K562 (cell line): ENCODE results near the gene RPL7A. TPM values are rescaled to one million over a fixed set of nuclear protein-coding genes. Genes with fewer than 3 reads are reported as not detected.

Experiments
- HMG20B ChIP-seq: fragments of 250-450 bp; sonication (Bioruptor Pico); IDR thresholded peaks from 2 replicates; pipeline ENCODE4 v1.5.0; 2021; ENCODE audit warnings: mild to moderate bottlenecking
- KDM2B ChIP-seq: fragments of 250-450 bp; sonication (Bioruptor Pico); IDR thresholded peaks from 2 replicates; pipeline ENCODE4 v1.8.0; 2021; ENCODE audit warnings: mild to moderate bottlenecking, moderate library complexity
- NRF1 ChIP-seq, 2 experiments: fragments of 450-650 bp; IDR thresholded peaks in 1 of 2; conservative IDR thresholded peaks in 1 of 2; 2 replicates each; pipeline ENCODE4 v1.6.1; 2014; ENCODE audit warnings: mild to moderate bottlenecking in 2 of 2
- RAD21 ChIP-seq, 2 experiments: fragments of 250-450 bp in 1 of 2; fragments of 450-650 bp in 1 of 2; sonication (Bioruptor Pico) in 1 of 2; formaldehyde crosslinking in 1 of 2; IDR thresholded peaks in 1 of 2; conservative IDR thresholded peaks in 1 of 2; 2 replicates each; pipeline versions ENCODE4 v1.4.0 to v1.8.0; 2020 to 2022; ENCODE audit warnings: mild to moderate bottlenecking in 2 of 2, moderate library complexity in 1 of 2
- ZFX ChIP-seq: sonication (generic); formaldehyde crosslinking; IDR thresholded peaks from 2 replicates; pipeline ENCODE4 v1.8.0; 2022; ENCODE audit warnings: mild to moderate bottlenecking, missing genetic modification reagents, moderate library complexity
- ZKSCAN8 ChIP-seq: fragments of 200-800 bp; sonication (Bioruptor generic); IDR thresholded peaks from 2 replicates; pipeline ENCODE4 v1.6.1; 2016; ENCODE audit warnings: missing genetic modification characterization, missing compliant biosample characterization
- ZNF384 ChIP-seq: IDR thresholded peaks from 2 replicates; pipeline ENCODE4 v1.6.1; 2012; ENCODE audit warnings: low read depth, low read length, improper control_type of control experiment
- ZNF764 ChIP-seq: fragments of 250-450 bp; sonication (Bioruptor Pico); IDR thresholded peaks from 2 replicates; pipeline ENCODE4 v1.4.0; 2020; ENCODE audit warnings: low read depth, mild to moderate bottlenecking, moderate library complexity
- polyA plus RNA-seq, 8 experiments: library from polyadenylated mRNA; depleted of rRNA in 4 of 8; stranded (reverse) in 5 of 8; unstranded in 3 of 8; fragments of >200 nt; fragmentation: Nextera tagmentation in 2 of 8; fragmentation: Illumina TruSeq in 1 of 8; extraction: Ambion mirVana in 2 of 8; extraction: Trizol in 1 of 8; gene quantifications; 2 replicates each; pipeline versions ENCODE4 v1.2.1 to v1.2.3, GENCODE V29; 2011 to 2014; ENCODE audit warnings: inconsistent platforms in 1 of 8, missing spikeins in 1 of 8
- total RNA-seq, 7 experiments: library from RNA; depleted of rRNA in 6 of 7; stranded (reverse); fragments of >200 nt in 6 of 7; fragmentation: Illumina TruSeq in 2 of 7; extraction: Trizol in 2 of 7; gene quantifications; 2 replicates each; pipeline versions ENCODE4 v1.2.1 to v1.2.3, GENCODE V29; 2011 to 2021; ENCODE audit warnings: low replicate concordance in 1 of 7
- TF ChIP-seq, protein P1 (sequence below), 3 experiments: fragments of 200-800 bp in 1 of 3; sonication (Bioruptor generic) in 1 of 3; sonication (generic) in 1 of 3; formaldehyde crosslinking in 1 of 3; IDR thresholded peaks; 2 replicates each; pipeline versions ENCODE4 v1.6.1 to v1.8.0; 2016 to 2022; ENCODE audit warnings: mild to moderate bottlenecking in 2 of 3, missing compliant biosample characterization in 2 of 3, missing genetic modification characterization in 2 of 3, missing genetic modification reagents in 1 of 3
- TF ChIP-seq, protein P2 (sequence below): fragments of 450-650 bp; IDR thresholded peaks from 2 replicates; pipeline ENCODE4 v1.7.0; 2016; ENCODE audit warnings: borderline replicate concordance
- TF ChIP-seq, protein P3 (sequence below): fragments of 250-450 bp; sonication (Bioruptor Pico); IDR thresholded peaks from 2 replicates; pipeline ENCODE4 v1.5.0; 2021; ENCODE audit warnings: mild to moderate bottlenecking, borderline replicate concordance
- TF ChIP-seq, protein P4 (sequence below), 3 experiments: fragments of 200-800 bp in 1 of 3; fragments of 250-450 bp in 1 of 3; fragments of 450-650 bp in 1 of 3; sonication (Bioruptor Pico) in 1 of 3; sonication (Bioruptor generic) in 1 of 3; formaldehyde crosslinking in 1 of 3; IDR thresholded peaks; 2 replicates each; pipeline versions ENCODE4 v1.6.1 to v1.8.0; 2016 to 2022; ENCODE audit warnings: mild to moderate bottlenecking in 2 of 3, missing genetic modification characterization in 2 of 3, missing compliant biosample characterization in 1 of 3, moderate library complexity in 1 of 3
- TF ChIP-seq, protein P5 (sequence below): fragments of 200-800 bp; sonication (Bioruptor generic); IDR thresholded peaks from 2 replicates; pipeline ENCODE4 v1.6.1; 2017; ENCODE audit warnings: missing genetic modification characterization, missing compliant biosample characterization

The RPL7A gene
- total and polyA plus RNA-seq, 9 of the 15 experiments (the other 6 are each of a cell fraction or from before 2014, with no cell fraction given), result 1,935 to 3,760 (median 2,652) TPM

DNA sequence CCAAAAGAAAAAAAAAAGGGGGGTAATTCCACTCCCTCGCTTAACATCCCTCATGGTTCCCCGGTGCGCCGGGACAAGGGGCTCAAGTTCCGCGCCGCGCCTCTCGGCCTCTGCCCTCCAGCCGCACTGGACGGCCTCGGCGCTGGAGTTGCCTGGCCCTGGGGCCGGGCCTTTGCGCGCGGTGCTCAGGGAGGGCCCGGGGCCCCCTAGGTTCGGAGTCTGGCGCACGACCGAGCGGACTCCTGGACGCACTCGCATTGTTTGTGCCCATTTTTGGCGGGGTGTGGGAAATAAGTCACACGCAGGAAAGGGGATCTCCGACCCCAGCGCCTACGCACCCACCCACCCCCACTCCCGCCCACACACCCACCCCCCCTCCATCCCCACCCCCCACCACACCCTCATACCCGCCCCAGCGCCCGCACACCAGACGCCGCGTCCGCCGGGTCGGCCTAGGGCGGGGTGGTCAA lies 468 bp upstream of the RPL7A start (continued):
- TF ChIP-seq ZNF764 (CRISPR knock-in tag), result no peak
- TF ChIP-seq, protein P1, sequence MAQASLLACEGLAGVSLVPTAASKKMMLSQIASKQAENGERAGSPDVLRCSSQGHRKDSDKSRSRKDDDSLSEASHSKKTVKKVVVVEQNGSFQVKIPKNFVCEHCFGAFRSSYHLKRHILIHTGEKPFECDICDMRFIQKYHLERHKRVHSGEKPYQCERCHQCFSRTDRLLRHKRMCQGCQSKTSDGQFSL (CRISPR knock-in tag; IDR thresholded peaks at IDR 0.05), result 0 out of 2 replicates have a peak, but pooled peaks have one; percentile 42
- TF ChIP-seq, protein P1 (tag; IDR thresholded peaks at IDR 0.05), result peak in 1 of 2 experiments; percentile 89; a peak in 2 of 4 replicates
- TF ChIP-seq, protein P2, sequence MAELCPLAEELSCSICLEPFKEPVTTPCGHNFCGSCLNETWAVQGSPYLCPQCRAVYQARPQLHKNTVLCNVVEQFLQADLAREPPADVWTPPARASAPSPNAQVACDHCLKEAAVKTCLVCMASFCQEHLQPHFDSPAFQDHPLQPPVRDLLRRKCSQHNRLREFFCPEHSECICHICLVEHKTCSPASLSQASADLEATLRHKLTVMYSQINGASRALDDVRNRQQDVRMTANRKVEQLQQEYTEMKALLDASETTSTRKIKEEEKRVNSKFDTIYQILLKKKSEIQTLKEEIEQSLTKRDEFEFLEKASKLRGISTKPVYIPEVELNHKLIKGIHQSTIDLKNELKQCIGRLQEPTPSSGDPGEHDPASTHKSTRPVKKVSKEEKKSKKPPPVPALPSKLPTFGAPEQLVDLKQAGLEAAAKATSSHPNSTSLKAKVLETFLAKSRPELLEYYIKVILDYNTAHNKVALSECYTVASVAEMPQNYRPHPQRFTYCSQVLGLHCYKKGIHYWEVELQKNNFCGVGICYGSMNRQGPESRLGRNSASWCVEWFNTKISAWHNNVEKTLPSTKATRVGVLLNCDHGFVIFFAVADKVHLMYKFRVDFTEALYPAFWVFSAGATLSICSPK, result no peak
- peak; percentile 43; the same call in 1 of the 2 replicates for TF ChIP-seq KDM2B (CRISPR knock-in tag)
- TF ChIP-seq, protein P3, sequence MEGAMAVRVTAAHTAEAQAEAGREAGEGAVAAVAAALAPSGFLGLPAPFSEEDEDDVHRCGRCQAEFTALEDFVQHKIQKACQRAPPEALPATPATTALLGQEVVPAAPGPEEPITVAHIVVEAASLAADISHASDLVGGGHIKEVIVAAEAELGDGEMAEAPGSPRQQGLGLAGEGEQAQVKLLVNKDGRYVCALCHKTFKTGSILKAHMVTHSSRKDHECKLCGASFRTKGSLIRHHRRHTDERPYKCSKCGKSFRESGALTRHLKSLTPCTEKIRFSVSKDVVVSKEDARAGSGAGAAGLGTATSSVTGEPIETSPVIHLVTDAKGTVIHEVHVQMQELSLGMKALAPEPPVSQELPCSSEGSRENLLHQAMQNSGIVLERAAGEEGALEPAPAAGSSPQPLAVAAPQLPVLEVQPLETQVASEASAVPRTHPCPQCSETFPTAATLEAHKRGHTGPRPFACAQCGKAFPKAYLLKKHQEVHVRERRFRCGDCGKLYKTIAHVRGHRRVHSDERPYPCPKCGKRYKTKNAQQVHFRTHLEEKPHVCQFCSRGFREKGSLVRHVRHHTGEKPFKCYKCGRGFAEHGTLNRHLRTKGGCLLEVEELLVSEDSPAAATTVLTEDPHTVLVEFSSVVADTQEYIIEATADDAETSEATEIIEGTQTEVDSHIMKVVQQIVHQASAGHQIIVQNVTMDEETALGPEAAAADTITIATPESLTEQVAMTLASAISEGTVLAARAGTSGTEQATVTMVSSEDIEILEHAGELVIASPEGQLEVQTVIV (CRISPR knock-in tag), result no peak
- no peak for TF ChIP-seq HMG20B (CRISPR knock-in tag)
- TF ChIP-seq, protein P4, sequence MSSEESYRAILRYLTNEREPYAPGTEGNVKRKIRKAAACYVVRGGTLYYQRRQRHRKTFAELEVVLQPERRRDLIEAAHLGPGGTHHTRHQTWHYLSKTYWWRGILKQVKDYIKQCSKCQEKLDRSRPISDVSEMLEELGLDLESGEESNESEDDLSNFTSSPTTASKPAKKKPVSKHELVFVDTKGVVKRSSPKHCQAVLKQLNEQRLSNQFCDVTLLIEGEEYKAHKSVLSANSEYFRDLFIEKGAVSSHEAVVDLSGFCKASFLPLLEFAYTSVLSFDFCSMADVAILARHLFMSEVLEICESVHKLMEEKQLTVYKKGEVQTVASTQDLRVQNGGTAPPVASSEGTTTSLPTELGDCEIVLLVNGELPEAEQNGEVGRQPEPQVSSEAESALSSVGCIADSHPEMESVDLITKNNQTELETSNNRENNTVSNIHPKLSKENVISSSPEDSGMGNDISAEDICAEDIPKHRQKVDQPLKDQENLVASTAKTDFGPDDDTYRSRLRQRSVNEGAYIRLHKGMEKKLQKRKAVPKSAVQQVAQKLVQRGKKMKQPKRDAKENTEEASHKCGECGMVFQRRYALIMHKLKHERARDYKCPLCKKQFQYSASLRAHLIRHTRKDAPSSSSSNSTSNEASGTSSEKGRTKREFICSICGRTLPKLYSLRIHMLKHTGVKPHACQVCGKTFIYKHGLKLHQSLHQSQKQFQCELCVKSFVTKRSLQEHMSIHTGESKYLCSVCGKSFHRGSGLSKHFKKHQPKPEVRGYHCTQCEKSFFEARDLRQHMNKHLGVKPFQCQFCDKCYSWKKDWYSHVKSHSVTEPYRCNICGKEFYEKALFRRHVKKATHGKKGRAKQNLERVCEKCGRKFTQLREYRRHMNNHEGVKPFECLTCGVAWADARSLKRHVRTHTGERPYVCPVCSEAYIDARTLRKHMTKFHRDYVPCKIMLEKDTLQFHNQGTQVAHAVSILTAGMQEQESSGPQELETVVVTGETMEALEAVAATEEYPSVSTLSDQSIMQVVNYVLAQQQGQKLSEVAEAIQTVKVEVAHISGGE (CRISPR knock-in tag; IDR thresholded peaks at IDR 0.05), result peak in 1 of 3 experiments; percentile 45; a peak in 1 of 6 replicates
- TF ChIP-seq ZFX, result peak; percentile 74
- 0 out of 2 replicates have a peak, but pooled peaks have one; percentile 38 for TF ChIP-seq ZNF384
- TF ChIP-seq RAD21 (CRISPR knock-in tag; conservative IDR thresholded peaks at IDR 0.05 in 1 of 2, IDR thresholded peaks at IDR 0.05 in 1 of 2), result 0 out of 4 replicates have a peak, but pooled peaks of 1 of the 2 experiments have one; percentile 3
- TF ChIP-seq, protein P5, sequence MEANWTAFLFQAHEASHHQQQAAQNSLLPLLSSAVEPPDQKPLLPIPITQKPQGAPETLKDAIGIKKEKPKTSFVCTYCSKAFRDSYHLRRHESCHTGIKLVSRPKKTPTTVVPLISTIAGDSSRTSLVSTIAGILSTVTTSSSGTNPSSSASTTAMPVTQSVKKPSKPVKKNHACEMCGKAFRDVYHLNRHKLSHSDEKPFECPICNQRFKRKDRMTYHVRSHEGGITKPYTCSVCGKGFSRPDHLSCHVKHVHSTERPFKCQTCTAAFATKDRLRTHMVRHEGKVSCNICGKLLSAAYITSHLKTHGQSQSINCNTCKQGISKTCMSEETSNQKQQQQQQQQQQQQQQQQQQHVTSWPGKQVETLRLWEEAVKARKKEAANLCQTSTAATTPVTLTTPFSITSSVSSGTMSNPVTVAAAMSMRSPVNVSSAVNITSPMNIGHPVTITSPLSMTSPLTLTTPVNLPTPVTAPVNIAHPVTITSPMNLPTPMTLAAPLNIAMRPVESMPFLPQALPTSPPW (CRISPR knock-in tag), result peak; percentile 86
- no peak for TF ChIP-seq ZKSCAN8 (CRISPR knock-in tag)
- TF ChIP-seq NRF1 (conservative IDR thresholded peaks at IDR 0.05 in 1 of 2, IDR thresholded peaks at IDR 0.05 in 1 of 2), result peak in 1 of 2 experiments; percentile 11; a peak in 1 of 4 replicates
